HepG2 (cell line): Measurements from ENCODE around the gene TOP2A. TPM values are rescaled to one million over a fixed set of nuclear protein-coding genes. Genes with fewer than 3 reads are reported as not detected.

ENCODE experiments used
- HCFC1 ChIP-seq: fragments of 150-350 bp; IDR thresholded peaks from 2 replicates; pipeline ENCODE4 v1.6.1; 2014; ENCODE audit warnings: low read depth, low read length
- JUNB ChIP-seq: sonication (generic); formaldehyde crosslinking; IDR thresholded peaks from 2 replicates; pipeline ENCODE4 v1.8.0; 2022; ENCODE audit warnings: missing genetic modification reagents, mild to moderate bottlenecking, borderline replicate concordance
- NFKB2 ChIP-seq: sonication (generic); formaldehyde crosslinking; IDR thresholded peaks from 2 replicates; pipeline ENCODE4 v1.4.0; 2020; ENCODE audit warnings: missing genetic modification reagents, borderline replicate concordance
- ONECUT2 ChIP-seq: sonication (generic); formaldehyde crosslinking; IDR thresholded peaks from 2 replicates; pipeline ENCODE4 v1.4.0; 2020; ENCODE audit warnings: missing genetic modification reagents
- POLR2AphosphoS5 ChIP-seq: IDR thresholded peaks from 2 replicates; pipeline ENCODE4 v1.6.1; 2012; ENCODE audit warnings: low read depth, low read length
- PRDM15 ChIP-seq: sonication (generic); formaldehyde crosslinking; IDR thresholded peaks from 2 replicates; pipeline ENCODE4 v1.4.0; 2020; ENCODE audit warnings: missing genetic modification reagents
- PREB ChIP-seq: sonication (generic); formaldehyde crosslinking; IDR thresholded peaks from 2 replicates; pipeline ENCODE4 v1.4.0; 2020; ENCODE audit warnings: missing genetic modification reagents
- SMARCC2 ChIP-seq: fragments of 450-650 bp; IDR thresholded peaks from 2 replicates; pipeline ENCODE4 v1.6.1; 2017; ENCODE audit warnings: antibody characterized with exemption, mild to moderate bottlenecking
- TEAD2 ChIP-seq: sonication (generic); formaldehyde crosslinking; IDR thresholded peaks from 2 replicates; pipeline ENCODE4 v1.9.0; 2021; ENCODE audit warnings: missing genetic modification reagents
- TRAFD1 ChIP-seq: sonication (generic); formaldehyde crosslinking; IDR thresholded peaks from 2 replicates; pipeline ENCODE4 v1.5.1; 2020; ENCODE audit warnings: missing genetic modification reagents, mild to moderate bottlenecking, borderline replicate concordance
- ZNF354B ChIP-seq: sonication (generic); formaldehyde crosslinking; IDR thresholded peaks from 2 replicates; pipeline ENCODE4 v1.8.0; 2022; ENCODE audit warnings: mild to moderate bottlenecking, missing genetic modification reagents
- ZNF614 ChIP-seq: IDR thresholded peaks from 2 replicates; pipeline ENCODE4 v1.6.1; 2018; ENCODE audit warnings: missing biosample characterization, missing genetic modification reagents, inconsistent platforms, borderline replicate concordance
- polyA plus RNA-seq, 8 experiments: library from polyadenylated mRNA; depleted of rRNA in 3 of 8; stranded (reverse) in 7 of 8; unstranded in 1 of 8; fragments of >200 nt; fragmentation: Illumina TruSeq in 4 of 8; extraction: Trizol in 4 of 8; gene quantifications; 2 replicates each; pipeline versions ENCODE4 v1.2.1 to v1.2.3, GENCODE V29; 2011 to 2016; ENCODE audit warnings: low read depth in 4 of 8, missing spikeins in 1 of 8, mixed read lengths in 1 of 8; ENCODE audit not compliant: insufficient read depth in 1 of 8
- total RNA-seq, 5 experiments: library from RNA; depleted of rRNA; stranded (reverse); fragments of >200 nt; fragmentation: Illumina TruSeq; extraction: Trizol; gene quantifications; 2 replicates each; pipeline ENCODE4 v1.2.3, GENCODE V29; 2016; ENCODE audit warnings: low read depth in 1 of 5
- TF ChIP-seq, protein P1 (sequence below): fragments of 450-650 bp; IDR thresholded peaks from 2 replicates; pipeline ENCODE4 v1.6.1; 2017
- TF ChIP-seq, protein P2 (sequence below): IDR thresholded peaks from 2 replicates; pipeline ENCODE4 v1.6.1; 2018; ENCODE audit warnings: missing genetic modification reagents
- TF ChIP-seq, protein P3 (sequence below): sonication (generic); formaldehyde crosslinking; conservative IDR thresholded peaks from 2 replicates; pipeline ENCODE4 v1.8.0; 2022; ENCODE audit warnings: missing genetic modification reagents

TOP2A gene
- total and polyA plus RNA-seq, 2 of the 13 experiments (the other 11 are each of a cell fraction or from before 2014, with no cell fraction given) = 108 to 327 TPM

DNA sequence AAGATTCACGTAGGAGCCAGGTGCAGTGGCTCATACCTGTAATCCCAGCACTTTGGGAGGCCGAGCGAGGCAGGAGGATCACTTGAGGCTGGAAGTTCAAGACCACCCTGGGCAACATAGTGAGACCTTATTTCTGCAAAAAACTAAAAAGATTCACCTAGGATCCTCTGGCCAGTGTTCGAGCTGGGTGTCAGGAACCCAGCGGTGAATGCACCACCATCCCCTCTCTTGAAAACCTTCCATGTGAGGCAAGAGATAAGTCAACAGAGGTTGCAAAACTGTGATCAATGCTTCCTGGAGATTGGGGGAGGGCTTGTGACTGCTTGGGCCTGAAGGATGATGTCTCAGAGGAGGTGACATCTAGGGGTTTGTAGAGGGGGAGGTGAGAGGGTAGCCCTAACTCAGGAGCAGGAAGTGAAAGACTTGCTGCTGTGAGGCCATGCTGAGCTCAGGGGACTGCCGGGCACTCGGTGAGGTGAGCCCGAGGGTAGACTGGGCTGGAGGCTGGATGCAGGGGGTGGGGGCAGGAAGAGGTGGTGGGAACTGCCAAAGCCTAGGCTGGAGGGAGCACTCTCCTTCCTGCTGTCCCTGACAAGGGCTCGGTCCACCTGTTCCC is 64.8 kb downstream of the TOP2A start (continued):
- TF ChIP-seq ZNF614 (CRISPR knock-in tag) (peak; percentile 69), ONECUT2 (peak; percentile 96), TRAFD1 (CRISPR knock-in tag) (no peak), SMARCC2 (no peak), JUNB (CRISPR knock-in tag) (no peak), NFKB2 (CRISPR knock-in tag) (no peak), PREB (CRISPR knock-in tag) (no peak), TEAD2 (CRISPR knock-in tag) (no peak), POLR2AphosphoS5 (no peak), HCFC1 (no peak), PRDM15 (CRISPR knock-in tag) (no peak), ZNF354B (CRISPR knock-in tag) (peak; percentile 86; the same call in 1 of the 2 replicates)
- TF ChIP-seq, protein P1, sequence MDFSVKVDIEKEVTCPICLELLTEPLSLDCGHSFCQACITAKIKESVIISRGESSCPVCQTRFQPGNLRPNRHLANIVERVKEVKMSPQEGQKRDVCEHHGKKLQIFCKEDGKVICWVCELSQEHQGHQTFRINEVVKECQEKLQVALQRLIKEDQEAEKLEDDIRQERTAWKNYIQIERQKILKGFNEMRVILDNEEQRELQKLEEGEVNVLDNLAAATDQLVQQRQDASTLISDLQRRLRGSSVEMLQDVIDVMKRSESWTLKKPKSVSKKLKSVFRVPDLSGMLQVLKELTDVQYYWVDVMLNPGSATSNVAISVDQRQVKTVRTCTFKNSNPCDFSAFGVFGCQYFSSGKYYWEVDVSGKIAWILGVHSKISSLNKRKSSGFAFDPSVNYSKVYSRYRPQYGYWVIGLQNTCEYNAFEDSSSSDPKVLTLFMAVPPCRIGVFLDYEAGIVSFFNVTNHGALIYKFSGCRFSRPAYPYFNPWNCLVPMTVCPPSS = no peak
- TF ChIP-seq, protein P2, sequence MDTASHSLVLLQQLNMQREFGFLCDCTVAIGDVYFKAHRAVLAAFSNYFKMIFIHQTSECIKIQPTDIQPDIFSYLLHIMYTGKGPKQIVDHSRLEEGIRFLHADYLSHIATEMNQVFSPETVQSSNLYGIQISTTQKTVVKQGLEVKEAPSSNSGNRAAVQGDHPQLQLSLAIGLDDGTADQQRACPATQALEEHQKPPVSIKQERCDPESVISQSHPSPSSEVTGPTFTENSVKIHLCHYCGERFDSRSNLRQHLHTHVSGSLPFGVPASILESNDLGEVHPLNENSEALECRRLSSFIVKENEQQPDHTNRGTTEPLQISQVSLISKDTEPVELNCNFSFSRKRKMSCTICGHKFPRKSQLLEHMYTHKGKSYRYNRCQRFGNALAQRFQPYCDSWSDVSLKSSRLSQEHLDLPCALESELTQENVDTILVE = peak; percentile 95
- TF ChIP-seq, protein P3, sequence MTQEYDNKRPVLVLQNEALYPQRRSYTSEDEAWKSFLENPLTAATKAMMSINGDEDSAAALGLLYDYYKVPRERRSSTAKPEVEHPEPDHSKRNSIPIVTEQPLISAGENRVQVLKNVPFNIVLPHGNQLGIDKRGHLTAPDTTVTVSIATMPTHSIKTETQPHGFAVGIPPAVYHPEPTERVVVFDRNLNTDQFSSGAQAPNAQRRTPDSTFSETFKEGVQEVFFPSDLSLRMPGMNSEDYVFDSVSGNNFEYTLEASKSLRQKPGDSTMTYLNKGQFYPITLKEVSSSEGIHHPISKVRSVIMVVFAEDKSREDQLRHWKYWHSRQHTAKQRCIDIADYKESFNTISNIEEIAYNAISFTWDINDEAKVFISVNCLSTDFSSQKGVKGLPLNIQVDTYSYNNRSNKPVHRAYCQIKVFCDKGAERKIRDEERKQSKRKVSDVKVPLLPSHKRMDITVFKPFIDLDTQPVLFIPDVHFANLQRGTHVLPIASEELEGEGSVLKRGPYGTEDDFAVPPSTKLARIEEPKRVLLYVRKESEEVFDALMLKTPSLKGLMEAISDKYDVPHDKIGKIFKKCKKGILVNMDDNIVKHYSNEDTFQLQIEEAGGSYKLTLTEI = no peak
